ENCODE data around the gene COPZ2. TPM values are rescaled to one million over a fixed set of nuclear protein-coding genes. Genes with fewer than 3 reads are reported as not detected.

Gene COPZ2
- total RNA-seq, 1 experiment from 2014 or later: 1.3 TPM

- Histone ChIP-seq H4K20me1 (ENCODE audit: low read length) (no peaks in the 10 kb centered on the region), H3K4me1 (ENCODE audit: insufficient read depth, low read length) (peaks cover 41% of the 10 kb centered on the region), H3K4me2 (ENCODE audit: low read length) (peak overlapping the region; percentile 99), H3F3A (ENCODE audit: low read length, unreplicated experiment) (peaks cover 6% of the 10 kb centered on the region), H3K79me2 (ENCODE audit: low read length) (no peaks in the 10 kb centered on the region), H3K9ac (ENCODE audit: low read length) (peak overlapping the region; percentile 57), H3K9me3 (ENCODE audit: low read length) (no peaks in the 10 kb centered on the region), H3K36me3 (ENCODE audit: low read depth, low read length) (no peaks in the 10 kb centered on the region), H3K9me2 (replicated peaks; ENCODE audit: low read length) (no peaks in the 10 kb centered on the region), H2AFZ (ENCODE audit: low read length) (peak overlapping the region; percentile 86), H3K4me3 (ENCODE audit: low read length) (peak overlapping the region; percentile 72), H3K27ac (ENCODE audit: low read length) (peak overlapping the region; percentile 81), H3K27me3 (ENCODE audit: low read length) (no peaks in the 10 kb centered on the region)
- intact Hi-C loops (cut with micrococcal nuclease): loop anchor here (1.0 to 10.0 kb wide), 8 partner anchors 22 to 591 kb away; partner anchors contain the start of genes CBX1, HOXB8 and NFE2L1
- ChIA-PET CTCF (interaction anchor here (0.6 to 2.4 kb wide), 27 partner anchors 17 to 889 kb away, joined by 3 to 42 read pairs (median 4); partner anchors contain the start of genes CDK5RAP3, NFE2L1 and SNX11), POLR2A (ENCODE audit: unreplicated experiment) (interaction anchor here (0.5 to 1.0 kb wide), 4 partner anchors 20 to 318 kb away, joined by 3 to 8 read pairs (median 4); no protein-coding TSS in a partner anchor)
- BruUV-seq (replicated peaks): no TSS peak
- TF ChIP-seq, protein P1, sequence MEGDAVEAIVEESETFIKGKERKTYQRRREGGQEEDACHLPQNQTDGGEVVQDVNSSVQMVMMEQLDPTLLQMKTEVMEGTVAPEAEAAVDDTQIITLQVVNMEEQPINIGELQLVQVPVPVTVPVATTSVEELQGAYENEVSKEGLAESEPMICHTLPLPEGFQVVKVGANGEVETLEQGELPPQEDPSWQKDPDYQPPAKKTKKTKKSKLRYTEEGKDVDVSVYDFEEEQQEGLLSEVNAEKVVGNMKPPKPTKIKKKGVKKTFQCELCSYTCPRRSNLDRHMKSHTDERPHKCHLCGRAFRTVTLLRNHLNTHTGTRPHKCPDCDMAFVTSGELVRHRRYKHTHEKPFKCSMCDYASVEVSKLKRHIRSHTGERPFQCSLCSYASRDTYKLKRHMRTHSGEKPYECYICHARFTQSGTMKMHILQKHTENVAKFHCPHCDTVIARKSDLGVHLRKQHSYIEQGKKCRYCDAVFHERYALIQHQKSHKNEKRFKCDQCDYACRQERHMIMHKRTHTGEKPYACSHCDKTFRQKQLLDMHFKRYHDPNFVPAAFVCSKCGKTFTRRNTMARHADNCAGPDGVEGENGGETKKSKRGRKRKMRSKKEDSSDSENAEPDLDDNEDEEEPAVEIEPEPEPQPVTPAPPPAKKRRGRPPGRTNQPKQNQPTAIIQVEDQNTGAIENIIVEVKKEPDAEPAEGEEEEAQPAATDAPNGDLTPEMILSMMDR (conservative IDR thresholded peaks at IDR 0.05; ENCODE audit: low read depth, low read length): no peak
- no peak for TF ChIP-seq EZH2phosphoT487 (IDR thresholded peaks at IDR 0.05; ENCODE audit: borderline replicate concordance, low read length)
- no peak for TF ChIP-seq EZH2 (IDR thresholded peaks at IDR 0.05; ENCODE audit: low read length, unreplicated experiment)
- ATAC-seq: peak; percentile 1
- DNase-seq: peak; percentile 90
Observed at GRCh38 chr17:48025904-48026501, 11.6 kb downstream of the COPZ2 start.

DNA sequence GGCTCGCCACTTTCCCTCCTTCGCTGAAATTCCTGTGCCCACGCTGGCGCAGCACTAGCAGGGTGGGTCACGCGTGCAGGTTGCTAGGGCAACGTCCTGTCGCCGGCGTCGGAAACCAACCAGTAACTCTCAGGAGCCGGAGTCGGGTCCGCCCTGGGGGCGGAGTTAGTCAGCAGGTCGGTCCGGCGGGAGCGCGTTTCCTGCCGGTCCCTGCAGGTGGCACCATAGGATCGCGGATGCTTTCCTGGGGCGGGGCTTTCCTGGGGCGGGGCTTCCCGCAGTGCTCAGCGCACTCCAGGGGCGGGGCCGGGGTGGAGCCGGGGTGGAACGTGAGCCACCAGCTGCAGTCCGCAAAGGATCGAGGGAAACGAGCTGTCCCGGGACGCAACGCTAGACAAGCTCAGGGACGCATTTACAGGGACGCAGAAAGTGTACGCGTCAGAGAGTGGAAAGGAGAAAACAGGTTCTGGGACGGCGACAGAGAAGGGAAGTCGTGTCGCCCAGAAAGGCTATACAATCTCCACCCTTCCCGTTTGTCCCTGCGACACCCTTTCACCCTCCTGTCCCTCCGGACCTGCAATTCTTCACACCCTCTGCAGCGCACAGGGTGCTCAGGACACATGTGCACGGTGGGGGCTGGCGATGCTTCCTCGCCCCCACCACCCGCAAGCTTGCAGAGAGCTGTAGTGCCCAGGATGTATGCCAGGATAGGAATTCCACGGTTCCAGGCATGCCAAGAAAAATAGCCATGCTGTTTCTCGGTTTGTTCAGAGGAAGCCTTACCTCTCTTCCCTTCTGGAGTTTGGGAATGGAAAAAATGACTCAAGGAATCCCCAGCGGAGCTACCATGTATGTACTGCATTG is 12.3 kb downstream of the COPZ2 start:
- TF ChIP-seq EZH2 (IDR thresholded peaks at IDR 0.05; ENCODE audit: low read length, unreplicated experiment) (no peak), EZH2phosphoT487 (IDR thresholded peaks at IDR 0.05; ENCODE audit: borderline replicate concordance, low read length) (no peak)
- TF ChIP-seq, protein P1 (conservative IDR thresholded peaks at IDR 0.05; ENCODE audit: low read depth, low read length): peak; percentile 87
- peak overlapping the region; percentile 88 for H3K27ac ChIP-seq (ENCODE audit: low read length)
- CTCF ChIA-PET: interaction anchor here (0.6 to 2.4 kb wide), 28 partner anchors 13 to 890 kb away, joined by 3 to 42 read pairs (median 4); partner anchors contain the start of genes CDK5RAP3, NFE2L1 and SNX11
- peak overlapping the region; percentile 84 for H3K9ac ChIP-seq (ENCODE audit: low read length)
- H3K9me3 ChIP-seq (ENCODE audit: low read length): no peaks in the 10 kb centered on the region
- ATAC-seq (peak; percentile 63), DNase-seq (peak; percentile 99)
- TSS peak; percentile 33 for BruUV-seq (replicated peaks)
- peak overlapping the region; percentile 95 for H2AFZ ChIP-seq (ENCODE audit: low read length)
- no peaks in the 10 kb centered on the region for H3K27me3 ChIP-seq (ENCODE audit: low read length)
- H3K36me3 ChIP-seq (ENCODE audit: low read depth, low read length): no peaks in the 10 kb centered on the region
- POLR2A ChIA-PET (ENCODE audit: unreplicated experiment): interaction anchor here (0.5 to 1.0 kb wide), 7 partner anchors 21 to 297 kb away, joined by 3 to 8 read pairs (median 4); no protein-coding TSS in a partner anchor
- H3F3A ChIP-seq (ENCODE audit: low read length, unreplicated experiment): peaks cover 6% of the 10 kb centered on the region
- H3K4me3 ChIP-seq (ENCODE audit: low read length): peak overlapping the region; percentile 72
- H3K4me2 ChIP-seq (ENCODE audit: low read length): peak overlapping the region; percentile 99
- no peaks in the 10 kb centered on the region for H3K9me2 ChIP-seq (replicated peaks; ENCODE audit: low read length)
- intact Hi-C loops (cut with micrococcal nuclease): loop anchor here (1.0 to 10.0 kb wide), 7 partner anchors 49 to 592 kb away; partner anchors contain the start of genes CBX1 and HOXB8
- peaks cover 41% of the 10 kb centered on the region for H3K4me1 ChIP-seq (ENCODE audit: insufficient read depth, low read length)
- H3K79me2 ChIP-seq (ENCODE audit: low read length): no peaks in the 10 kb centered on the region
- no peaks in the 10 kb centered on the region for H4K20me1 ChIP-seq (ENCODE audit: low read length)
